Measurements from ENCODE around the gene DPYD.
A peak's percentile ranks its signal among the peaks of the same experiment; 100 is the strongest.

The DPYD gene

DNA sequence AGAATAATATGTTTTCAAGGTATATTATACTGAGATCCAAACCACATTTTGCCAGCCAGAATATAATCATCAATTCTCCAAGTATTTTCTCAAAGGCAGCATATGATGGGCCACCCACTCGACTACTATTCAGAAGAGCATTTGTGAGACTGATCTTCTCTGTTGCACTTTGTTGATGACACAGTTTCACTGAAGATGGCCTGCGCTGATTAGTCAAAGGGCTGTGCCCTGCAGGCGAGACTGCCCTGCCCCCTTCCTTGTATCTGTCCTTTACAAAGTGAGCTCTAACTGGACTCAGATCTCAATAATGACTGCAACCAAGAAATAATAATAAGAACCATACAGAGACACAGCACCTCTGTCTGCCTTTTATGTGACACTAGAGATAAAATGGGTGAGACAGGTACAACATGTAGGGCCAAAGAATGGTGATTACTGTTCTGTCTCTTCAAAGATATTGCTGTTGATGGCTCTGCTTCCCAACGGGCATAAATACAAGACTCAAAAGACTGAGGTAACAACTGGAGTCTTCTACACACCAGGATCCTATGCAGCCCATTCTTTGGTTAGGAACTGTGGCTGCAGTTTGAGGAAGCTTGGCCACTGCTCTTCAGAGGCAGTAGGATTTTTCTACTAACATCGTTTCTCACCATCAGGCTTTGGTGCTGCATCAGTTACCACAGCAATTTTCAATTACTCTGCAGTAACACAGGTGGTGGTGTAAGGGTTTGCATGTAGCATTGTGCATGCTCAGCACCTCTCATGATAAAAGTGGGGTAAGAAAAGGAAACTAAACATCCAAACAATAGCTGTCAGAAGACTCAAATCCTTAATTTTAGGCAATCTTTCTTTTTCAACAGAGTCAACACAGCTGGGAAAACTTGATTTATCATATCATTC is 718.1 kb downstream of the DPYD start:
- in situ Hi-C loops (cut with MboI; ENCODE audit: low sequenced_read_pairs, unreplicated experiment) = no loop called here
- TF ChIP-seq, protein P1, sequence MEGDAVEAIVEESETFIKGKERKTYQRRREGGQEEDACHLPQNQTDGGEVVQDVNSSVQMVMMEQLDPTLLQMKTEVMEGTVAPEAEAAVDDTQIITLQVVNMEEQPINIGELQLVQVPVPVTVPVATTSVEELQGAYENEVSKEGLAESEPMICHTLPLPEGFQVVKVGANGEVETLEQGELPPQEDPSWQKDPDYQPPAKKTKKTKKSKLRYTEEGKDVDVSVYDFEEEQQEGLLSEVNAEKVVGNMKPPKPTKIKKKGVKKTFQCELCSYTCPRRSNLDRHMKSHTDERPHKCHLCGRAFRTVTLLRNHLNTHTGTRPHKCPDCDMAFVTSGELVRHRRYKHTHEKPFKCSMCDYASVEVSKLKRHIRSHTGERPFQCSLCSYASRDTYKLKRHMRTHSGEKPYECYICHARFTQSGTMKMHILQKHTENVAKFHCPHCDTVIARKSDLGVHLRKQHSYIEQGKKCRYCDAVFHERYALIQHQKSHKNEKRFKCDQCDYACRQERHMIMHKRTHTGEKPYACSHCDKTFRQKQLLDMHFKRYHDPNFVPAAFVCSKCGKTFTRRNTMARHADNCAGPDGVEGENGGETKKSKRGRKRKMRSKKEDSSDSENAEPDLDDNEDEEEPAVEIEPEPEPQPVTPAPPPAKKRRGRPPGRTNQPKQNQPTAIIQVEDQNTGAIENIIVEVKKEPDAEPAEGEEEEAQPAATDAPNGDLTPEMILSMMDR (IDR thresholded peaks at IDR 0.05; ENCODE audit: borderline replicate concordance, control extremely low read depth, extremely low read depth, insufficient read depth, missing control alignments) = no peak
- no peak for DNase-seq (ENCODE audit: low spot score)

DNA sequence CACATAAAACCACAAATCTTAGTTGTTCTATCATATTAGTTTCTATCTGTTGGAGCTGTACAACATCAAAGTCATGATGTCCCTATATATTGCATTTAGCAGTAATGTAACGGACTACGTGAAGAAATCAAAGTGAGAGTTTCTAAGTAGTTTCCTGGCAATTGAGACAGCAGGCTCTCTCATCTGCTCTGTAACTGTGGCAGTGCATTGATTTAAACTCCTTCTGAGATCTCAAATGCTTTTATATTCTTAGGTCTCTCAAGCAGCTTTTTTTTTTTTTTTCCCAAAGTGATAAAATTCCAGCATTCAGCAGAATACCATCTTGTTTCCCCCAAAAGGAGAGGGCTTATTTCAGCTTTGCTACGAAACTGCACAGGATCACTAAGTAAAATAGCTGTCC is 719.2 kb downstream of the DPYD start:
- in situ Hi-C loops (cut with MboI; ENCODE audit: low sequenced_read_pairs, unreplicated experiment) = no loop called here
- DNase-seq (ENCODE audit: low spot score) = no peak
- TF ChIP-seq, protein P1 (IDR thresholded peaks at IDR 0.05; ENCODE audit: borderline replicate concordance, control extremely low read depth, extremely low read depth, insufficient read depth, missing control alignments) = no peak

DNA sequence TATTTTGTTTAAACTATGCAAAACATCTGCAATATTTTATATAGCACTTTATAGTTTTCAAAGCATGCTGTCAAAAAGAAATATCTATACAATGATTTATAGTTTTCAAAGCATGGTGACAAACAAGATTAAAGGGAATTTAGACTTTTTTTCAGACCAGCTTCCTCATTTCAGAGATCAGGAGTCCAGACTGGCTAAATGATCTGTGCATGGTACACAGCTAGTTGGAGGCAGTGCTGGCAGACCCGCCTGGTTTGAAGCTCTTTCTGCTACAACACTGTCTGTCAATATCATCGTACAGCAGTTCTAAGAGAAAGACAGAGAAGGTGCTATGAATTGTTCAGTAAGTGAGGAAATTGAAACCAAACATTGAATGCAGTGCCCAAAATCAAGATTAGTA is 720.2 kb downstream of the DPYD start:
- TF ChIP-seq, protein P1 (IDR thresholded peaks at IDR 0.05; ENCODE audit: borderline replicate concordance, control extremely low read depth, extremely low read depth, insufficient read depth, missing control alignments) = no peak
- no peak for DNase-seq (ENCODE audit: low spot score)
- in situ Hi-C loops (cut with MboI; ENCODE audit: low sequenced_read_pairs, unreplicated experiment) = no loop called here

DNA sequence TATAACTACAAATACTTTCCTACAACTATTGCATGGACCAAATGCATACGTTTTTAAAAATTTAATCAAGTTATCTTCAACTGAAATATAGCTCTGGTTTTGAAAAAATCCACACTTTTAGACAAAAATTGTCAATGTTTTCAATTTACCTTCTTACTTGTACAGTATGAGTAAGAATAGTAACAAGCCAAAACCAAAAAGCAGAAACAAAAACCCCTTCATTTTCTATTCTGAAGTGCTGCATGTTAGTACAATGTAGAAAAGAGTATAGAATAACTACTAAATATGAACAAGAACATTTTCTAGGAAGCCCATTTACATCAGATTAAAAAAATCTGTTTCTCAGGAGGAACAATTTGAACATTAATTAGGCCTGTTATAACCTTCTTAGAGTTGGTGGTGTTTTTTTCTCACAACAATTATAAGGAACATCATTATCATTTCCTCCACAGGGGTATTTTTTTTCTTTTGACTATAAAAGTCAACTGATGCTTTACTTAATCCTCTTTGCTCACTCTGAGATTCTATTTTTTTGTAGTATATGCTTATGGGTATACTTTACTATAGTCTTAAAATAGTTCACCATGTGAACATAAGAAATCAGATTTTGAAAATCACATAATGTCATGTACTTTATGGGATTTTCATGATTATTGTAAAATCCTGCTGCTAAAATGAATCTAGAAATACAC is 723.9 kb downstream of the DPYD start:
- TF ChIP-seq, protein P1 (IDR thresholded peaks at IDR 0.05; ENCODE audit: borderline replicate concordance, control extremely low read depth, extremely low read depth, insufficient read depth, missing control alignments) = no peak
- in situ Hi-C loops (cut with MboI; ENCODE audit: low sequenced_read_pairs, unreplicated experiment) = no loop called here
- peak; percentile 3 for DNase-seq (ENCODE audit: low spot score)

DNA sequence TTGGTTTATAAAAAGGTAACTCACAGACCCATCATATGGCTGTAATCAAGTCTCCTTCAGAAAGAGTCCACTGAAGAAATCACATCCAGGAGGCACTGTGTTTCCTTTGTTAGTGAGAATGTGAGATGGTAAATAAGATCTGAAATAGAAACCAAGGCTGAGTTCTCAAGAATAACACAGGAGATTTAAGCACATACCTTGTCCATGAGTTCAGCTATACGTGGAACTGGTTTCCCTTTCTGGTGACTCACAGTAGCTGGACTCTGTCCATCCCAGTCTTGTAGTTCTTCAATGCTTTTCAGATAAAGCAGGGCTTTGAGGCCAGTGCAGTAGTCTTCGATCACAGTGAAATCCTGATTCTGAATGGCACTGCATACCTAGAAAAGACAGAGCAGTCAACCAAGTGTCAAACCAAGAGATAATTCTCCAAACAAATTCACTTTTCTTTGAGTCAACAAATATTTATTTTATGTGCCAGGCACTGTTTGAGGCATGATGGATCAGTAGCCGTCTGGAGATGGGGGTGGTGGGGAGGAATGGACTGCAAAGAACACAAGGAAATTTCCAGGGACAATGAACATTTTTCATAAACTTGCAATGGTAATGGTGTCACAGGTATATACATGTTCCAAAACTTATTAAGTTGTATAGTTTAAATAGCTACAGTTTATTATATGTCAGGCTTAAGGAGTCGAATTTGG is 727.8 kb downstream of the DPYD start:
- TF ChIP-seq, protein P1 (IDR thresholded peaks at IDR 0.05; ENCODE audit: borderline replicate concordance, control extremely low read depth, extremely low read depth, insufficient read depth, missing control alignments) = no peak
- in situ Hi-C loops (cut with MboI; ENCODE audit: low sequenced_read_pairs, unreplicated experiment) = no loop called here
- DNase-seq (ENCODE audit: low spot score) = no peak

DNA sequence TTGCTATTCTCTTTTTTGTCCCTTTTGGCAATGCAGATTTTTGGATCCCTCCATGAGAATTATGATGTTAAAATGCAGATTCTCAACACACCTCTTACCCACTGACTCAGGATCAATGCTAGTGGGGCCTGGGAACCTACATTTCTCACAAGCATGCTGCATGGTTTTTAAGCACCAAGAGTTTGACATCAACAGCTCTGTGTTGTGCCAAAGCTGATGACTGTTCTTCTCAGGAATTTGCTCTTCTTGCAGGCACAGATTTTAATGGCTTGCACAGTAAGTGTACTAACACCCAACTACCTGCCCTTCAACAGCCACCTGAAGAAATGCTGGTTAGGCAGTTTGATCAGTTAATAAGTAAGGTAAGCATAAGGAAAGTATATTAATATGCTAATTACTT is 730.5 kb downstream of the DPYD start:
- in situ Hi-C loops (cut with MboI; ENCODE audit: low sequenced_read_pairs, unreplicated experiment) = no loop called here
- no peak for DNase-seq (ENCODE audit: low spot score)

More for the DNA sequence above, 730.5 kb downstream of the DPYD start:
- TF ChIP-seq, protein P1 (IDR thresholded peaks at IDR 0.05; ENCODE audit: borderline replicate concordance, control extremely low read depth, extremely low read depth, insufficient read depth, missing control alignments) = no peak
